GM21619 (cell line): Measurements from ENCODE around the gene MOB3A.

Experiments
- ATAC-seq: cut with Tn5 transposase; IDR thresholded peaks from one replicate; pipeline ENCODE4 v1.9.1; 2021; ENCODE audit not compliant: unreplicated experiment

The MOB3A gene

GRCh38 chr19:2047076-2047448 is 49.1 kb downstream of the MOB3A start:
- ATAC-seq = no peak

DNA sequence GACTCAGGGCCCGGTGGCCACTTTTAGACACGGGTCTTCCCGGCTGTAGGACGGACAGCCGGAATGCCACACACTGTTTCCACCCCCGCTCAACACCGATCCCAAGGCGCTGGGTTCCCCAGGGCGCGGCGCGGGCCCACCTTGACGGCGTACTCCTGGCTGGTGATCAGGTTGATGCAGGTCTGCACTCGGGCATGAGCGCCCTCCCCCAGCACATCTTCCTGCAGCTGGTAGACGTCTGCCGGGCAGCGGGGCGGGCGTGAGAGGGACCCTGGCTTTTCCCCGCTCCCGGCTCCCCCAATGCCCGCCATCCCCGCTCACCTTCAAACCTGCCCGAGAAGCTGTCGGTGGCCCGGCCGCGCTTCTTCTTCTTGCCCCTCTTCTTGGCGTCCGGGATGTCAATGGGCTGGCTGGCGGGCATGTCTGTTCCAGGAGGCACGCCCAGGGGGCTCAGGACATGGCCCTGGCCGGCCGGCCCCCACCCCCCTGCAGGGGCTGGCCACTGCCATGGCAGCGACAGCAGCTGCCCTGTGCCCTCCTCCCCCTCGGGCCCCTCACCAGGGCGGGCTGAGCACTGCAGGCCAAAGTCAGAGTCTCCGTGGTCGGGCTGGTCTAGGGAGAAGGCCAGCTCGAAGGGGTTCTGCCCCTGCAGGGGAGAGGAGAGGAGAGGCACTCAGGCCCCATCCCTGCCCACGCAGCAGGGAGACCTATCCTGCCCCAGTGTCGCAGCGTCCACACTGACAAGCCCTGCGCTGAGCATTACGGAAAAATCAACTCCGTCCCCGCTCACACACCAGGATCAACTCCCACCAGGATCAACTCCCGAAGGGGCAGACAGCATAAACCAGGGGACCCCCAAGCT is 49.8 kb downstream of the MOB3A start:
- ATAC-seq = no peak

- ATAC-seq = no peak
Measured at GRCh38 chr19:2045501-2046045, 50.6 kb downstream of the MOB3A start.

- no peak for ATAC-seq
Measured at GRCh38 chr19:2044709-2045500, 51.2 kb downstream of the MOB3A start.

DNA sequence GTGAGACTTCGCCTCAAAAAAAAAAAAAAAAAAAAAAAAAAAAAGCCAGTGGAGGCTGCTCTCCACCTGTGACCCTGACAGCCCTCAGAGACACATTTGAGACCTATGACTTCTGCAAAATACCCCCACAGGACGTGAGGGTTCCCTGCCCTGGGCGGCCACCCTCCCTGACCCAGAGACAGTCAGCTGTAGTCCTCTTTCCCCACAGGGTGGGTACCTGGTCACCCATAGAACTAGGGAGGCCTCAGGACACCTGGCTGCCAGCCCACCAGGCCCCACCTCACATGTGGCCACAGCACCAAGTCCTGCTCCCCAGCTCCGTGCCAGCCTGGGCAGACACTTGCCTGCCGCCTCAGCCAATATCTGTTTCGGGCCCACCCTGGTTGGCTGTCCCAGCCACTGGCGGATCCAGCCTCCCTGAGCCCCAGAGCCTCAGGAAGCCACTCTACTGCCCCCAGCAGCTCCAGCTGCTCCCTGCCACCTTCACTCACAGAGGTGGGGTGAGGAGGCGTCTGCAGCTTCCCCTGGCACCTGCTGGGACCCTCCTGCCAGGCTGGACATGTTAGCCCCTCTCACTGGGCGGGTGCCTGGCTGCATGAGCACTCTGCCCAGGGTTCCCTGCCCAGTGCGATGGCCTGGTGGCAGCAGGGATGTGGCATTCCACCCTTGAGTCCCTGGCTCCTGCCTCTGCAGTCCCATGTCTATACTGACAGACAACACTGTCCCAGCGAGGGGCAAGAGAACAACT is 52.0 kb downstream of the MOB3A start:
- ATAC-seq = no peak

GRCh38 chr19:2043251-2043641 is 52.9 kb downstream of the MOB3A start:
- no peak for ATAC-seq

GRCh38 chr19:2042485-2043250 is 53.5 kb downstream of the MOB3A start:
- no peak for ATAC-seq

GRCh38 chr19:2041683-2042484 is 54.2 kb downstream of the MOB3A start:
- peak; percentile 39 for ATAC-seq

DNA sequence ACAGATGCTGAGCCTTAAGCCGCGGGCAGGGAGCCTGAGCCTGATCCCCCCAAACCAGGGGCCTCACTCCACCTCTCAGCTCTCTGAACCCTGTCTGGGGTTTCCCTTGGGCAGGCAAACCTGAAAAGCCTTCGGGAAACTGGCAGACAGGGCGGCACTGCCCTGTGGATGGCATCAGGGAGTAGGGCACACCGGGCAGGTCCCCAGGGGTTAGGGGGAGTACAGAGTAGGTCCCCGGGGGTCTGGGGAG is 54.8 kb downstream of the MOB3A start:
- ATAC-seq = no peak

DNA sequence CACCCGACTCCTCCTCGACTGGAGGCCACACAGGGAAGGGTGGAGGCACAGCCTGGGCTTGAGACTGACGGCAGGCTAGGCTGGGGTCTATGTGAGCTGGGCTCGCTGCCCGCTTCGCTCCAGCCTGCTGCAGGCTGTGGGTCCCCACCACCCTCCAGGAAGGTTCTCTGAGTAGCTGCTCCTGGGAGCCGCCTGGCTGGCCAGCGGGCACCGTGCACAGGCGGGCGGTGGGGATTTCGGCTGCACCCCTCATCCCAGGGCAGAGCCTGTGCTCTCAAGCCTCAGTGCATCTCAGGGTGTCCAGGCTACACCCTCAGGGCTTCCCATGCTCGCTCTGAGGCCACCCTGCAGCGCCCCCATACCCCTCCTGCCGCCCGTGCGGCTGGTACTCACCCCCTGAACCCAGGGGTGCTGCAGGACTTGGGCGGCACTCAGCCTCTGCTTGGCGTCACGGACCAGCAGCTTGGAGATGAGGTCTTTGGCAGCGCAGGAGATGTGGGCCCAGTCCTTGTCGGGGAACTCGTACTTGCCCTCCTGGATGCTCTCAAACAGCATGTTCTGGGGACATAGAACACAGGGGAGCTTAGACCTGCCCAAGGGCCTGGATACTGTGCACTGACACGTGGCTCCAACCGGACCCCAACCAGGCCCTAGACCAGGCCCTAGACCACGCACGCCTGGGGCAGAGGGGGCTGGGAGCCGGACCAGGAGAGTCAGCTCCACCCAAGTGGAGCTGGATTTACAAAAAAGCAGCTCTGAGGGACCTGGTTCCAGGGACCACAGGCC is 55.3 kb downstream of the MOB3A start:
- no peak for ATAC-seq

DNA sequence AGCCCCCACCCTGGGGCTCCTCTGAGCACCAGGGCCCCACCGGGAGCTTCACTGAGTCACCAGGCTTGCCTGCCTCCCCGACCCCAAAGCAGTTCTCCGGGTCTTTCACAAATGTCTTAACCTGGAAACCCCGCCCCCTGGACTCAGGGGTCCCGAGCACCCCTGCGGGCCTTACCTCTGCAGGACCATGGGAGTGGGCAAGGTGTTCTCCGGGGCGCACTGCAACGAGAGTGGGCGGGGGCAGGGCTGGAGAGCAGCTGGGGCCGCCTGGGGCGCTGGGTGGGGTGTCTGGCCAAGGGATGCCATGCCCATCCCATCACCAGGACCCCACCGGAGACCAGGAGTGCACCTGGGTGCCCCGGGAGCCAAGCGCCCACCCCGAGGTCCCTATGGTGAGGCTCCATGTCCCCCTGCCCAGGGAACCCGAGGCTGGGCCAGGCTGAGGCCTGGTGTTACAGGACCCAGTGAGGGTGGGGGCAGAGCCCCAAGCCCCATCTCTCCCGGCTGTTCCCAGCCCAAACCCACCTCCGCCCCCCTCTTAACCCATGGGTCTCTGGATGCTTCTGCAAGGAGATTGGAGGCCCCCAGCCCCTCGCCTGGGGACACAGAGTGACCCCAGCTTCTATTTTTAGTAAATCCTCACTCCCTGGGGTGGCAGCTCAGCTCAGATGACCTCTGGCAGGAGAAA is 56.0 kb downstream of the MOB3A start:
- no peak for ATAC-seq

- no peak for ATAC-seq
Measured at GRCh38 chr19:2039089-2039958, 56.8 kb downstream of the MOB3A start.

DNA sequence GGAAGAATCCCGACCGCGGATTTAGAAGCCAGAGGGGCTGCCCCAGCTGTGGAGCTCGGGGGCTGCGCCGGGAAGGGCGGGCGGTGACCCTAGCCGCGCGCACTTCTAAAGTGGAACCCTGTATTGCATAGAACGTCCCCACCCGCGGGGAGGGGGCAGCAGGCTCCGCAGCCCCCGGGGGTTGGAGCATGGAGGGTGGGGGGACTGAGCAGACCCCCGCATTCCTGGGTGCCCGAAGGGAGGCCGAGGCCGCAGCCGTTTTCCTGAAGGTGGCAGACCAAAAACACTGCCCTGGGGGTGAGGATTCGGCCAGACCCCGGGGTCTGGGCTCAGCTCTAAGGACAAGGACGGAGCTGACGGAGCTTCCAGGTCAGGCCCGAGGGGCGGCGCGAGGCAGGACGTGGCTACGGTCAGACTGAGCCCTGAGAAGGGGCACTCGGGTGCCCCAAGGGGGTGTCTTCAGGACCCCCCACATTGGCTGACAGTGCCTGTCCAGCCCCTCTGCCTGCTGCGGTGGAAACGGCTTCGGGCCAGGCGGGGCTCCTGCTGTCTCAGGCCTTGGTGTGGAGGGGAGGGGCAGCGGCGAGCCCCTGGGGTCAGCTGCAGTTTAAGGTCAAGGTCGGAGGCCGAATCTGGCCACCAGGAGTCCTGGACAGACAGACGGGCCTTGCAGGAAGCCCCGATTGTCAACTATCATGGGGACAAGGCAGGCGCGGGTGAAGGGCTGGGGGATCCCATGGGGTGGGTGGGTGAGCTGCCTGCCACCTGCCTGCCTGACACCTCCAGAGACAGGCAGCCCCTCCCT is 57.6 kb downstream of the MOB3A start:
- ATAC-seq = no peak

- no peak for ATAC-seq
Measured at GRCh38 chr19:2037651-2038255, 58.4 kb downstream of the MOB3A start.

DNA sequence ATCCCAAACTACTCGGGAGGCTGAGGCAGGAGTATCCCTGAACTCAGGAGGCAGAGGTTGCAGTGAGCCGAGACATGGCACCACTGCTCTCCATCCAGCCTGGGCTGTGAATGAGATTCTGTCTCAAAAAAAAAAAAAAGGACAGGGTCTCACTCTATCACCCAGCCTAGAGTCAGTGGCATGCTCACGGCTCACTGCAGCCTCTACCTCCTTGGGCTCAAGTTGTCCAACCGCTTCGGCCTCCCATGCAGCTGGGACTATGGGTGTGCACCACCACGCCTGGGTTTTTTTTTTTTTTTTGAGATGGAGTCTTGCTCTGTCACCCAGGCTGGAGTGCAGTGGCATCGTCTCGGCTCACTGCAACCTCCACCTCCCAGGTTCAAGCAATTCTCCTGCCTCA is 59.7 kb downstream of the MOB3A start:
- no peak for ATAC-seq

DNA sequence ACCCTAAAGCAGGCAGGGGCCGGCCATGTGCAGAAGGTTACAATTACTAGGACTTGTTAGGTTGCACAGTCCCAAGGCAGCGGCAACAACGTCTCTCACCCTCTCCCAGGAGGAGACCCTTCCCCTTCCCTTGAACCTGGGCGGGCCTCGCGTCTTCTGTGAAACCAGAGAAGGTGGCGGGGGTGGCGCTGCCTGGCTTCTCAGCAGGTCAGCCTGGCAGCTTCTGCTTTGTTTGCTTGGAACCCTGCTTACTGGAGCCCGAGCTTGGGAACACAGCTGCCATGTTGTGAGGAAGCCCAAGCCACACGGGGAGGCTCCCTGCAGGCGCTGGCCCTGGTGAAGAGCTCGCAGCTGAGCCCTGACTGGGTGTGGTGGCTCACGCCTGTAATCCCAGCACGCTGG is 60.5 kb downstream of the MOB3A start:
- no peak for ATAC-seq
